B cell (primary cell): ENCODE measurements around the gene FAM227A. TPM values are rescaled to one million over a fixed set of nuclear protein-coding genes. Genes with fewer than 3 reads are reported as not detected.

Experiments
- ATAC-seq: fragments of 200-7000 bp; cut with Tn5 transposase; one replicate; pipeline ENCODE4 v1.10.0; 2021; ENCODE audit warnings: low read depth, mild to moderate bottlenecking, moderate number of reproducible peaks, moderate library complexity
- CTCF ChIA-PET: fragments of 350-600 bp; sonication (Branson Sonifier 250); formaldehyde crosslinking; loops from one replicate; lab custom pipeline; 2021; ENCODE audit warnings: antibody characterized with exemption, inconsistent platforms; lab: Charles Lee
- POLR2A ChIA-PET: fragments of 350-600 bp; sonication (Branson Sonifier 250); formaldehyde crosslinking; loops from one replicate; lab custom pipeline; 2021; ENCODE audit warnings: antibody characterized with exemption; lab: Charles Lee
- DNase-seq: peaks from one replicate; pipeline ENCODE4 v3.0.0; 2013
- H2AFZ ChIP-seq: 2 replicates; pipeline ENCODE4 v1.6.1; 2012; ENCODE audit warnings: mild to moderate bottlenecking, low read depth, low read length; ENCODE audit not compliant: insufficient read depth, poor library complexity, severe bottlenecking
- H3K27ac ChIP-seq, 2 donors: 1 replicate in 1 of 2; 2 replicates in 1 of 2; pipeline ENCODE4 v1.5.1; 2012 to 2013; ENCODE audit warnings: low read length in 2 of 2, mild to moderate bottlenecking in 2 of 2, moderate library complexity in 1 of 2
- H3K27me3 ChIP-seq, 4 experiments: fragments of 200-600 bp in 1 of 4; sonication (generic) in 1 of 4; replicated peaks in 1 of 4; 1 replicate in 2 of 4; 2 replicates in 2 of 4; pipeline versions ENCODE4 v1.6.1 to v1.7.0; 2013 to 2016; ENCODE audit warnings: low read length in 3 of 4, mild to moderate bottlenecking in 2 of 4, mixed read lengths in 1 of 4, moderate library complexity in 1 of 4; ENCODE audit not compliant: insufficient read depth in 4 of 4, control insufficient read depth in 3 of 4; ENCODE audit errors: control extremely low read depth in 1 of 4
- H3K36me3 ChIP-seq, 2 experiments: replicated peaks in 1 of 2; 1 replicate in 1 of 2; 2 replicates in 1 of 2; pipeline versions ENCODE4 v1.6.1 to v1.7.1; 2013; ENCODE audit warnings: low read length in 1 of 2; ENCODE audit not compliant: insufficient read depth in 2 of 2, control insufficient read depth in 1 of 2; ENCODE audit errors: control extremely low read depth in 1 of 2, extremely low read depth in 1 of 2
- H3K4me1 ChIP-seq, 2 donors: fragments of 200-600 bp in 1 of 2; sonication (generic) in 1 of 2; 1 replicate in 1 of 2; 2 replicates in 1 of 2; pipeline versions ENCODE4 v1.5.1 to v1.6.1; 2013 to 2017; ENCODE audit warnings: low read length in 2 of 2; ENCODE audit not compliant: control insufficient read depth in 2 of 2, insufficient read depth in 2 of 2
- H3K4me2 ChIP-seq: replicated peaks from 2 replicates; pipeline ENCODE3; 2012; ENCODE audit warnings: mild to moderate bottlenecking, low read depth, low read length; ENCODE audit not compliant: poor library complexity, severe bottlenecking
- H3K4me3 ChIP-seq, 5 experiments: fragments of 200-600 bp in 1 of 5; sonication (generic) in 1 of 5; 1 replicate in 3 of 5; 2 replicates in 2 of 5; pipeline versions ENCODE4 v1.5.1 to v1.7.0; 2011 to 2016; ENCODE audit warnings: low read length in 4 of 5, mild to moderate bottlenecking in 4 of 5, low read depth in 2 of 5, control low read depth in 1 of 5, moderate library complexity in 1 of 5; ENCODE audit not compliant: insufficient read depth in 1 of 5; ENCODE audit errors: control extremely low read depth in 1 of 5, extremely low read depth in 1 of 5
- H3K79me2 ChIP-seq: fragments of 200-600 bp; sonication (generic); one replicate; pipeline ENCODE4 v1.6.0; 2016; ENCODE audit warnings: low read length; ENCODE audit not compliant: control insufficient read depth, insufficient read depth
- H3K9ac ChIP-seq: fragments of 200-600 bp; sonication (generic); 2 replicates; pipeline ENCODE4 v1.6.1; 2017; ENCODE audit warnings: mild to moderate bottlenecking, low read length, moderate library complexity
- H3K9me3 ChIP-seq, 3 donors: one replicate each; pipeline versions ENCODE4 v1.6.1 to v1.7.1; 2013; ENCODE audit warnings: low read length in 2 of 3; ENCODE audit not compliant: control insufficient read depth in 2 of 3, insufficient read depth in 1 of 3; ENCODE audit errors: control extremely low read depth in 1 of 3
- H4K20me1 ChIP-seq: 2 replicates; pipeline ENCODE4 v1.6.0; 2012; ENCODE audit warnings: mild to moderate bottlenecking, low read length; ENCODE audit not compliant: insufficient read depth, control insufficient read depth, poor library complexity, severe bottlenecking
- H3K27ac Mint-ChIP-seq: one replicate; pipeline ENCODE4 v1.8.0; 2021; ENCODE audit warnings: mixed read lengths
- H3K27me3 Mint-ChIP-seq: one replicate; pipeline ENCODE4 v1.8.0; 2021; ENCODE audit warnings: mixed read lengths
- H3K4me1 Mint-ChIP-seq: one replicate; pipeline ENCODE4 v1.8.0; 2021; ENCODE audit warnings: mixed read lengths
- H3K4me3 Mint-ChIP-seq: one replicate; pipeline ENCODE4 v1.8.0; 2021; ENCODE audit warnings: mixed read lengths
- H3K9me3 Mint-ChIP-seq: one replicate; pipeline ENCODE4 v1.8.0; 2022; ENCODE audit warnings: mixed read lengths; ENCODE audit not compliant: insufficient read depth
- EZH2 ChIP-seq: IDR thresholded peaks from 2 replicates; pipeline ENCODE4 v1.6.1; 2012; ENCODE audit warnings: borderline replicate concordance, low read depth, mild to moderate bottlenecking, moderate library complexity, low read length; ENCODE audit not compliant: insufficient read depth, poor library complexity, severe bottlenecking
- WGBS: methylation state at CpG from one replicate; pipeline ENCODE4 v1.1.5; 2013; ENCODE audit warnings: missing lambda C conversion rate; ENCODE audit not compliant: insufficient coverage; 5-methylcytosine and 5-hydroxymethylcytosine counted together
- intact Hi-C: fragments of 100-400 bp; cut with micrococcal nuclease; formaldehyde crosslinking; loops from one replicate; pipeline ENCODE4 v1.10.0; 2022
- polyA plus RNA-seq: library from polyadenylated mRNA; depleted of rRNA; stranded (reverse); fragments of >200 nt; gene quantifications from 2 replicates; pipeline ENCODE4 v1.2.3, GENCODE V29; 2012
- total RNA-seq, 2 donors: library from RNA; stranded (reverse); fragments of 120-200 nt in 1 of 2; gene quantifications; 1 replicate in 1 of 2; 2 replicates in 1 of 2; pipeline versions ENCODE4 v1.2.3 to v1.2.4, GENCODE V29; 2013 to 2022
- TF ChIP-seq, protein P1 (sequence below): fragments of 200-600 bp; IDR thresholded peaks from one replicate; pipeline ENCODE4 v1.8.0; 2022; ENCODE audit warnings: antibody characterized with exemption, mild to moderate bottlenecking

The FAM227A gene
- total and polyA plus RNA-seq, 2 donors (not counting 1 experiment from before 2014, with no cell fraction given): 0.04 to 0.57 TPM

DNA sequence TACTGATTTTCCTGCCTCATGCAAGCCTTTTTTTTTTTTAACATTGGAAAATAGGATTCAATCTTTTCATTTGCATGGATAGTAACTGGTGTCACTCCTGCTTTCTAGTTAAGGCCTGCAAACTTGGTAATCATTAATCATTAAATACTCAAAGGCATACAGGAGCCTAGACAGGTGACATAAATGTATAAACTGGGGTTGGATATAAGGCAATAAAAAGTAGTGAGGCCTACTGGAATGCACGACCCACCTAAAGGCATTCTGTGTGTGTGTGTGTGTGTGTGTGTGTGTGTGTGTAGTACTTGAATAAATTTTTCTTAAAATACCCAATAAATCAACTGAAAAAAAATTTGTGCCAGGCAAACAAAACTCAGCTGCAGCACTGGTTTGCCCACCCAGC lies 33.5 kb upstream of the FAM227A start:
- H3K9me3 ChIP-seq: no peaks in the 10 kb centered on the region
- no peak overlapping the region for H3K27ac ChIP-seq
- no CpG with 5 or more reads among the region's 1 CpG for WGBS
- H4K20me1 ChIP-seq: peaks cover 7% of the 10 kb centered on the region
- H3K27ac Mint-ChIP-seq: no peak overlapping the region
- peaks cover 18% of the 10 kb centered on the region for H3K4me1 Mint-ChIP-seq
- peaks cover 0 to 9% of the 10 kb centered on the region in 2 donors for H3K4me1 ChIP-seq
- H3K4me2 ChIP-seq: no peak overlapping the region
- POLR2A ChIA-PET: no interaction called here
- peaks cover 16% of the 10 kb centered on the region for H3K79me2 ChIP-seq
- TF ChIP-seq EZH2: no peak
- TF ChIP-seq, protein P1, sequence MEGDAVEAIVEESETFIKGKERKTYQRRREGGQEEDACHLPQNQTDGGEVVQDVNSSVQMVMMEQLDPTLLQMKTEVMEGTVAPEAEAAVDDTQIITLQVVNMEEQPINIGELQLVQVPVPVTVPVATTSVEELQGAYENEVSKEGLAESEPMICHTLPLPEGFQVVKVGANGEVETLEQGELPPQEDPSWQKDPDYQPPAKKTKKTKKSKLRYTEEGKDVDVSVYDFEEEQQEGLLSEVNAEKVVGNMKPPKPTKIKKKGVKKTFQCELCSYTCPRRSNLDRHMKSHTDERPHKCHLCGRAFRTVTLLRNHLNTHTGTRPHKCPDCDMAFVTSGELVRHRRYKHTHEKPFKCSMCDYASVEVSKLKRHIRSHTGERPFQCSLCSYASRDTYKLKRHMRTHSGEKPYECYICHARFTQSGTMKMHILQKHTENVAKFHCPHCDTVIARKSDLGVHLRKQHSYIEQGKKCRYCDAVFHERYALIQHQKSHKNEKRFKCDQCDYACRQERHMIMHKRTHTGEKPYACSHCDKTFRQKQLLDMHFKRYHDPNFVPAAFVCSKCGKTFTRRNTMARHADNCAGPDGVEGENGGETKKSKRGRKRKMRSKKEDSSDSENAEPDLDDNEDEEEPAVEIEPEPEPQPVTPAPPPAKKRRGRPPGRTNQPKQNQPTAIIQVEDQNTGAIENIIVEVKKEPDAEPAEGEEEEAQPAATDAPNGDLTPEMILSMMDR: no peak
- DNase-seq: no peak
- H3K36me3 ChIP-seq: peaks cover 3 to 42% of the 10 kb centered on the region in 2 experiments
- intact Hi-C loops: no loop called here
- CTCF ChIA-PET: no interaction called here
- no peaks in the 10 kb centered on the region for H3K9me3 Mint-ChIP-seq
- no peaks in the 10 kb centered on the region for H3K27me3 ChIP-seq
- H3K27me3 Mint-ChIP-seq: no peaks in the 10 kb centered on the region
- no peak overlapping the region for H3K4me3 Mint-ChIP-seq
- H3K4me3 ChIP-seq: no peak overlapping the region
- no peak overlapping the region for H3K9ac ChIP-seq
- H2AFZ ChIP-seq: no peak overlapping the region
- no peak for ATAC-seq

DNA sequence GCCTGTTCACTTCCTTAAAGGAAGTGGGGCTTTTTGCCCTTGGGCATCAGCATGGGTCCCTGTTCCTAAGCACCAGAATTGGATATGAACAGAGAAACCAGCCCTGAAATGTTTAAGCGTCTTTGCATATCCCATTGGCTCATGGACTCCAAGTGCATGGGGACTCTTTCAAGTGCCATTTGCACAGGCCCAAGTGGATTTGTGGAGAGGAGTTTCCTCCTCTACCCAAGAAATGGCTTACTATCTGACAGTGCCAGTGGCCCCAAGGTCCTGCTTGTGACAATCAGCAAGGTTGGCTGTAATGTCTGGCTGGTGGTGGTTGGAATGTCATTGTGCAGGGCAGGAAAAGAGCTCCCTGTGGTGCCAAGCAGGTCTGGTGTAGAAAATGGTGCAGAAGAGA lies 29.6 kb upstream of the FAM227A start:
- no peaks in the 10 kb centered on the region for H4K20me1 ChIP-seq
- Mint-ChIP-seq H3K4me3 (no peak overlapping the region), H3K27ac (no peak overlapping the region), H3K4me1 (peaks cover 22% of the 10 kb centered on the region), H3K9me3 (no peaks in the 10 kb centered on the region), H3K27me3 (no peaks in the 10 kb centered on the region)
- POLR2A ChIA-PET: no interaction called here
- H2AFZ ChIP-seq: no peak overlapping the region
- intact Hi-C loops: no loop called here
- H3K27ac ChIP-seq: no peak overlapping the region
- H3K79me2 ChIP-seq: peaks cover 23% of the 10 kb centered on the region
- no peak for DNase-seq
- ATAC-seq: no peak
- no peak overlapping the region for H3K4me3 ChIP-seq
- H3K36me3 ChIP-seq: peaks cover 0 to 46% of the 10 kb centered on the region in 2 experiments
- no peak overlapping the region for H3K9ac ChIP-seq
- H3K4me2 ChIP-seq: no peak overlapping the region
- no peaks in the 10 kb centered on the region for H3K27me3 ChIP-seq
- H3K9me3 ChIP-seq: no peaks in the 10 kb centered on the region
- peaks cover 11 to 15% of the 10 kb centered on the region in 2 donors for H3K4me1 ChIP-seq
- CTCF ChIA-PET: interaction anchor here (0.6 kb wide), 1 partner anchor 540 kb away, joined by 3 read pairs; no protein-coding TSS in a partner anchor
- WGBS: 100% methylated on average over 1 of the region's 1 CpG
- TF ChIP-seq EZH2: no peak
- TF ChIP-seq, protein P1: no peak
